Measurements from ENCODE around the gene PLA2R1. TPM values are rescaled to one million over a fixed set of nuclear protein-coding genes. Genes with fewer than 3 reads are reported as not detected.

The PLA2R1 gene
- total RNA-seq, 1 experiment from 2014 or later, result not detected

DNA sequence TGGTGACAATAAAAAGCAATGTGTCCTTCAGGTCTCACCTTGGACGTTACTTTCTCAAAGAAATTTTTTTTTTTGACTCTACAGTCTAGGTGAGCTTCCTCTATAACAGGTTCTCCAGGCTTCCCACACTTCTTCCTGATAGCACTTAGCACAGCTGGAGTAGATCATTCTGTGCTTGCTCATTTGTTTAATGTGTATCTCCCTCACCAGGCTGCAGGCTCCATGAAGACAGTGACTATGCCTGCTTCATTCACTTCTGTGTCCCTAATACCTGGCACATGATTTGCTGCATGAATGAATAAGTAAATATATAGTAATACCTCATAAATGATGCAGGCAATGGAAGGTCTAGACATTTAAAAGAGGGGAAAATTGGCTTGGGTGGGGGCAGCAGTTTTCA, 154.5 kb downstream of the PLA2R1 start:
- H3K4me1 ChIP-seq (ENCODE audit: insufficient read depth, low read length, poor library complexity, severe bottlenecking), result peaks cover 7% of the 10 kb centered on the region
- POLR2A ChIA-PET (ENCODE audit: low non-redundant PET), result no interaction called here
- intact Hi-C loops (cut with micrococcal nuclease; ENCODE audit: unreplicated experiment), result no loop called here
- no peak for TF ChIP-seq CTCF (conservative IDR thresholded peaks at IDR 0.05; ENCODE audit: low read depth, low read length)
- TF ChIP-seq EZH2 (IDR thresholded peaks at IDR 0.05; ENCODE audit: borderline replicate concordance, low read depth, low read length, poor library complexity, severe bottlenecking), result no peak
- no peak overlapping the region for H3K4me3 ChIP-seq (ENCODE audit: low read depth, low read length, poor library complexity, severe bottlenecking)
- H3K27ac ChIP-seq (ENCODE audit: low read depth, low read length, poor library complexity, severe bottlenecking), result no peak overlapping the region
- DNase-seq (ENCODE audit: low spot score), result no peak
- CTCF ChIA-PET, result no interaction called here
- peaks cover 56% of the 10 kb centered on the region for H3K27me3 ChIP-seq (replicated peaks; ENCODE audit: insufficient read depth, low read depth, low read length, poor library complexity)
- no TSS peak for BruUV-seq (replicated peaks)
- no peaks in the 10 kb centered on the region for H3K9me3 ChIP-seq (ENCODE audit: low read depth, low read length, poor library complexity, severe bottlenecking)
- H3K36me3 ChIP-seq (ENCODE audit: insufficient read depth, low read length, poor library complexity, severe bottlenecking), result no peaks in the 10 kb centered on the region

GRCh38 chr2:159905926-159906714, 156.3 kb downstream of the PLA2R1 start:
- TF ChIP-seq EZH2 (IDR thresholded peaks at IDR 0.05; ENCODE audit: borderline replicate concordance, low read depth, low read length, poor library complexity, severe bottlenecking), result no peak
- TF ChIP-seq CTCF (conservative IDR thresholded peaks at IDR 0.05; ENCODE audit: low read depth, low read length), result no peak
- ChIA-PET CTCF (no interaction called here), POLR2A (ENCODE audit: low non-redundant PET) (no interaction called here)
- Histone ChIP-seq H3K27ac (ENCODE audit: low read depth, low read length, poor library complexity, severe bottlenecking) (no peak overlapping the region), H3K4me3 (ENCODE audit: low read depth, low read length, poor library complexity, severe bottlenecking) (no peak overlapping the region), H3K9me3 (ENCODE audit: low read depth, low read length, poor library complexity, severe bottlenecking) (no peaks in the 10 kb centered on the region), H3K4me1 (ENCODE audit: insufficient read depth, low read length, poor library complexity, severe bottlenecking) (peaks cover 7% of the 10 kb centered on the region), H3K27me3 (replicated peaks; ENCODE audit: insufficient read depth, low read depth, low read length, poor library complexity) (peaks cover 74% of the 10 kb centered on the region), H3K36me3 (ENCODE audit: insufficient read depth, low read length, poor library complexity, severe bottlenecking) (no peaks in the 10 kb centered on the region)
- DNase-seq (ENCODE audit: low spot score), result no peak
- intact Hi-C loops (cut with micrococcal nuclease; ENCODE audit: unreplicated experiment), result no loop called here
- BruUV-seq (replicated peaks), result no TSS peak

DNA sequence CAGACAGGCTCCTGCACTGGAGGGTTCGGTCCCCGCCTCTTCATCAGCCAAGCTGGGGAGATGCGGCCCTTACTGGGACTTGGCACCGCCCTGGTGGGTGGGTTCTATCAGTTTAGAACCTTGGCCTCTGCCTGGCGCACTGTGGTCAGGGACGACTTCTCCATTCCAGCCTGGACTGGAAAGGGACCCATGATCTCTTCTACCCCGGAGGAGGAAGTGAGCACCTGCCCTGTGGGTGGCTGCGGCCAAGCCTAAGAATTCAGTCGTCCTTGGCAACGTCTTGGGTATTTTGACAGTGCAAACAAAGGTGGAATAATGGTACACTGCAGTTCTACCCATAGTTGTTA, 157.5 kb downstream of the PLA2R1 start:
- no peak for TF ChIP-seq CTCF (conservative IDR thresholded peaks at IDR 0.05; ENCODE audit: low read depth, low read length)
- no peak for TF ChIP-seq EZH2 (IDR thresholded peaks at IDR 0.05; ENCODE audit: borderline replicate concordance, low read depth, low read length, poor library complexity, severe bottlenecking)
- no peaks in the 10 kb centered on the region for H3K9me3 ChIP-seq (ENCODE audit: low read depth, low read length, poor library complexity, severe bottlenecking)
- no peak overlapping the region for H3K27ac ChIP-seq (ENCODE audit: low read depth, low read length, poor library complexity, severe bottlenecking)
- no peaks in the 10 kb centered on the region for H3K36me3 ChIP-seq (ENCODE audit: insufficient read depth, low read length, poor library complexity, severe bottlenecking)
- H3K4me3 ChIP-seq (ENCODE audit: low read depth, low read length, poor library complexity, severe bottlenecking), result peak overlapping the region; percentile 39
- CTCF ChIA-PET, result no interaction called here
- POLR2A ChIA-PET (ENCODE audit: low non-redundant PET), result no interaction called here
- intact Hi-C loops (cut with micrococcal nuclease; ENCODE audit: unreplicated experiment), result no loop called here
- BruUV-seq (replicated peaks), result no TSS peak
- no peak for DNase-seq (ENCODE audit: low spot score)
- peaks cover 75% of the 10 kb centered on the region for H3K27me3 ChIP-seq (replicated peaks; ENCODE audit: insufficient read depth, low read depth, low read length, poor library complexity)
- peaks cover 7% of the 10 kb centered on the region for H3K4me1 ChIP-seq (ENCODE audit: insufficient read depth, low read length, poor library complexity, severe bottlenecking)
